ENCODE results near the gene SMYD4. TPM values are rescaled to one million over a fixed set of nuclear protein-coding genes. Genes with fewer than 3 reads are reported as not detected.
A peak's percentile ranks its signal among the peaks of the same experiment; 100 is the strongest.

Gene SMYD4
- total and polyA plus RNA-seq, 8 donors, result 4.0 to 8.9 (median 5.7) TPM

DNA sequence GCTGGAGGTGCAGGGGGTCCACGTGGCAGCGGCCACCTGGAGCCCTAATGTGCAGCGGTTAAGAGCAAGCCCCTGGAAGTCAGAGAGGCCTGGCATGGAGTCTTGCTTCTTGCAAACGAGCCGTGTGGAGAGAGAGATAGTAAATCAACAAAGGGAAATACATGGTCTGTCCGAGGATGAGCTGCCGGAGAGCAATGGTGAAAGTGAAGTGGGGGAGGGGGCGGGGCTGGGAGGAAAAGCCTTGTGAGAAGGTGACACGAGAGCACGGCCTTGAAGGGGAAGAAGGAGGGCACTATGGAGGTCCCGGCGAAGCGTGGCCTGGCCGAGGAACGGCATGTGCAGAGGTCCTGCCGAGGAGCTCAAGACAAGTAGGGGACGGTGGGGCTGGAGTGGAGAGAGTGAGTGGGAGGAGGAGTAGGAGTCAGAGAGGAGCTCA, 73.9 kb downstream of the SMYD4 start:
- DNase-seq, result no peak
- Histone ChIP-seq H3K27me3 (no peaks in the 10 kb centered on the region), H3K4me3 (no peak overlapping the region), H3K27ac (no peak overlapping the region), H3K9me3 (no peaks in the 10 kb centered on the region), H3K36me3 (no peaks in the 10 kb centered on the region), H3K4me1 (no peaks in the 10 kb centered on the region)
- intact Hi-C loops (cut with DNase I), result no loop called here
- 72% methylated on average over 17 of the region's 17 CpGs for WGBS, 2 donors
- ATAC-seq, result no peak
- TF ChIP-seq, protein P1, sequence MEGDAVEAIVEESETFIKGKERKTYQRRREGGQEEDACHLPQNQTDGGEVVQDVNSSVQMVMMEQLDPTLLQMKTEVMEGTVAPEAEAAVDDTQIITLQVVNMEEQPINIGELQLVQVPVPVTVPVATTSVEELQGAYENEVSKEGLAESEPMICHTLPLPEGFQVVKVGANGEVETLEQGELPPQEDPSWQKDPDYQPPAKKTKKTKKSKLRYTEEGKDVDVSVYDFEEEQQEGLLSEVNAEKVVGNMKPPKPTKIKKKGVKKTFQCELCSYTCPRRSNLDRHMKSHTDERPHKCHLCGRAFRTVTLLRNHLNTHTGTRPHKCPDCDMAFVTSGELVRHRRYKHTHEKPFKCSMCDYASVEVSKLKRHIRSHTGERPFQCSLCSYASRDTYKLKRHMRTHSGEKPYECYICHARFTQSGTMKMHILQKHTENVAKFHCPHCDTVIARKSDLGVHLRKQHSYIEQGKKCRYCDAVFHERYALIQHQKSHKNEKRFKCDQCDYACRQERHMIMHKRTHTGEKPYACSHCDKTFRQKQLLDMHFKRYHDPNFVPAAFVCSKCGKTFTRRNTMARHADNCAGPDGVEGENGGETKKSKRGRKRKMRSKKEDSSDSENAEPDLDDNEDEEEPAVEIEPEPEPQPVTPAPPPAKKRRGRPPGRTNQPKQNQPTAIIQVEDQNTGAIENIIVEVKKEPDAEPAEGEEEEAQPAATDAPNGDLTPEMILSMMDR (IDR thresholded peaks at IDR 0.05), result no peak
- FAIRE-seq, result no peak

DNA sequence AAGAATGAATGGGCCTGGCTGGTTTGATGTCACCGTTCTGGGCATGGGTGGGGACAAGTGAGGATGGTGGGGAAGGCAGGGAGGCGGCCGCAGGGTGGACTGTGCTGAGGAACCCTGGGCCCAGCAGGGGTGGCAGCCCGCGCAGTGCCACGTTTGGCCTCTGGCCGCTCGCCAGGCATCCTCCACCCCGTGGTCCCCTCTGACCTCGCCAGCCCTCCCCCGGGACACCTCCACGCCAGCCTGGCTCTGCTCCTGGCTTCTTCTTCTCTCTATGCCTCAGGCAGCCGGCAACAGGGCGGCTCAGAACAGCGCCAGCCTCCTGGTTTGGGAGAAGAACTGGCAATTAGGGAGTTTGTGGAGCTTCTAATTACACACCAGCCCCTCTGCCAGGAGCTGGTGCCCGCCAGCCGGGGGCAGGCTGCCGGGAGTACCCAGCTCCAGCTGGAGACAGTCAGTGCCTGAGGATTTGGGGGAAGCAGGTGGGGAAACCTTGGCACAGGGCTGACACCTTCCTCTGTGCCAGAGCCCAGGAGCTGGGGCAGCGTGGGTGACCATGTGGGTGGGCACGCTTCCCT, 74.4 kb downstream of the SMYD4 start:
- Histone ChIP-seq H3K36me3 (no peaks in the 10 kb centered on the region), H3K9me3 (no peaks in the 10 kb centered on the region), H3K27ac (no peak overlapping the region), H3K4me3 (no peak overlapping the region), H3K4me1 (no peaks in the 10 kb centered on the region), H3K27me3 (no peaks in the 10 kb centered on the region)
- TF ChIP-seq, protein P1 (IDR thresholded peaks at IDR 0.05), result no peak
- FAIRE-seq, result no peak
- DNase-seq, result peak in 1 of 6 donors; percentile 77
- ATAC-seq, result no peak
- 75 to 76% methylated on average over 20 of the region's 20 CpGs for WGBS, 2 donors
- intact Hi-C loops (cut with DNase I), result no loop called here

DNA sequence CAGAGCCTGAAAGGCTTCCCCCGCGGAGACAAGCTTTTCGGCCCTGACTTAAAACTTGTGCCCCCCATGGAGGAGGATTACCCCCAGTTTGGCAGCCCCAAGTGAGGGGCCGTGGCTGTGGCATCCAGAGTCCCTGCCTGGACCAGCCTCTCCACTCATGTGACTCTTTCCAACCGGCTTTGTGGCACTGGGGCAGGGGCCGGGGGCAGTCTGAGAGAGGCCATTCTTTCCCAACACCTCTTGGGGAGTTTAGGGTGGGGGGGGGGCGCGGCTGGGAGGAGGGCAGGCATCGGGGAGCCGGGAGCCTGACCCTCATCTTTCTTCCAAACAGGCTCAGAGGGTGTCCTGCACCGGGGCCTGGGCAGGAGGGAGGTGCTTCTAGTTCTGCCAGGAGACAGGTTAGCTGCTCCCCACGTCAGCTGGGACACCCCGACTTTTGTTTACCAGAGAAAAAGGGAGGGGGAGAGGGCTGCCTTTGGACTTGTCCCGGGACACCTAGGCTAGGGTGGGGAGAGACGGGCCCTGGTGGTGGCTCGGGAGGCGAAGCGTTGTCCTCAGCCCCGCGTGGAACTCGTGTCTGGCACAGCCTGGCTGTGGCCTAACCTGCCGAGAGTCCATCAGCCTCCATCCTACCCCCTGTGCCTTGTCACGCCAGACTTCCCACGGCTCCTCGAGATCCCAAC, 75.1 kb downstream of the SMYD4 start:
- Histone ChIP-seq H3K27me3 (no peaks in the 10 kb centered on the region), H3K36me3 (no peaks in the 10 kb centered on the region), H3K9me3 (no peaks in the 10 kb centered on the region), H3K27ac (no peak overlapping the region), H3K4me3 (no peak overlapping the region), H3K4me1 (no peaks in the 10 kb centered on the region)
- TF ChIP-seq, protein P1 (IDR thresholded peaks at IDR 0.05), result no peak
- WGBS, 2 donors, result 66 to 67% methylated on average over 24 to 25 of the region's 25 CpGs
- no peak for DNase-seq
- intact Hi-C loops (cut with DNase I), result no loop called here
- ATAC-seq, result no peak
- FAIRE-seq, result no peak

DNA sequence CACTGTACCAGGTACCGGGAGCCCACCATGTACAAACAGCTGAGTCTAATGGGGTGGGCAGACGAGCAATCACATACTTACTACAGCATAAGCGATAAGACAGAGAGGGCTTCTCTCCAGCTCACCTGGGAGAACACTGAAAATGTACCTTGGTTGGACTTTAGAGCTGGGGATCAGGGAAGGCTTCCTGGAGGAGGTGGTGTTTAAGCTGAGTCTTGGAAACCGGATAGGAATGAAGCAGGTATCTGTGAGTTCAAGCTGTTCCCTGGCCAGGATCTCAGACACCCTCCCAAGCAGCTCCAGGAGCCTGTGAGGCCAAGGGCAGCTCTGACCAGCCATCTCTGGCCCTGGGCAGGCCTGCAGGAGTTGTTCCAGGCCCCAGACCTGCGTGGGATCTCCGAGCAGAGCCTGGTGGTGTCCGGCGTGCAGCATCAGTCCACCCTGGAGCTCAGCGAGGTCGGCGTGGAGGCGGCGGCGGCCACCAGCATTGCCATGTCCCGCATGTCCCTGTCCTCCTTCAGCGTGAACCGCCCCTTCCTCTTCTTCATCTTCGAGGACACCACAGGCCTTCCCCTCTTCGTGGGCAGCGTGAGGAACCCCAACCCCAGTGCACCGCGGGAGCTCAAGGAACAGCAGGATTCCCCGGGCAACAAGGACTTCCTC, 75.8 kb downstream of the SMYD4 start:
- no peak overlapping the region for H3K27ac ChIP-seq
- intact Hi-C loops (cut with DNase I), result no loop called here
- DNase-seq (no peak), FAIRE-seq (no peak), ATAC-seq (no peak)
- H3K9me3 ChIP-seq, result no peaks in the 10 kb centered on the region
- WGBS, 2 donors, result 82% methylated on average over 23 of the region's 23 CpGs
- H3K4me1 ChIP-seq, result no peaks in the 10 kb centered on the region
- H3K36me3 ChIP-seq, result no peaks in the 10 kb centered on the region
- H3K4me3 ChIP-seq, result no peak overlapping the region
- H3K27me3 ChIP-seq, result no peaks in the 10 kb centered on the region
- TF ChIP-seq, protein P1 (IDR thresholded peaks at IDR 0.05), result no peak
